Measurements from ENCODE around the gene PRKCA. TPM values are rescaled to one million over a fixed set of nuclear protein-coding genes. Genes with fewer than 3 reads are reported as not detected.

Gene PRKCA
- total RNA-seq, 1 donor from 2014 or later, result 132 TPM

GRCh38 chr17:66498580-66498979, 196.2 kb downstream of the PRKCA start:
- intact Hi-C loops (cut with micrococcal nuclease), result no loop called here

- intact Hi-C loops (cut with micrococcal nuclease), result loop anchor here (5.0 kb wide), 1 partner anchor 314 kb away; the partner anchor contains the start of gene CEP112
Measured at GRCh38 chr17:66506641-66507040, 204.2 kb downstream of the PRKCA start.

GRCh38 chr17:66507103-66507923, 204.9 kb downstream of the PRKCA start:
- intact Hi-C loops (cut with micrococcal nuclease), result loop anchor here (5.0 kb wide), 1 partner anchor 315 kb away; the partner anchor contains the start of gene CEP112

- intact Hi-C loops (cut with micrococcal nuclease), result loop anchor here (2.0 to 5.0 kb wide), 2 partner anchors 15 to 316 kb away; partner anchors contain the start of gene CEP112
Measured at GRCh38 chr17:66507982-66508760, 205.8 kb downstream of the PRKCA start.

GRCh38 chr17:66508896-66509844, 206.8 kb downstream of the PRKCA start:
- intact Hi-C loops (cut with micrococcal nuclease), result loop anchor here (1.0 to 5.0 kb wide), 3 partner anchors 14 to 317 kb away; partner anchors contain the start of gene CEP112

- intact Hi-C loops (cut with micrococcal nuclease), result loop anchor here (1.0 to 5.0 kb wide), 4 partner anchors 13 to 318 kb away; partner anchors contain the start of gene CEP112
Measured at GRCh38 chr17:66509926-66510325, 207.5 kb downstream of the PRKCA start.

GRCh38 chr17:66511135-66511534, 208.7 kb downstream of the PRKCA start:
- intact Hi-C loops (cut with micrococcal nuclease), result loop anchor here (2.0 kb wide), 1 partner anchor 38 kb away; no protein-coding TSS in a partner anchor

GRCh38 chr17:66514227-66514806, 211.9 kb downstream of the PRKCA start:
- intact Hi-C loops (cut with micrococcal nuclease), result no loop called here

- intact Hi-C loops (cut with micrococcal nuclease), result no loop called here
Measured at GRCh38 chr17:66515974-66516373, 213.6 kb downstream of the PRKCA start.

- intact Hi-C loops (cut with micrococcal nuclease), result loop anchor here (2.0 kb wide), 1 partner anchor 51 kb away; no protein-coding TSS in a partner anchor
Measured at GRCh38 chr17:66517336-66518009, 215.1 kb downstream of the PRKCA start.

GRCh38 chr17:66518108-66518507, 215.7 kb downstream of the PRKCA start:
- intact Hi-C loops (cut with micrococcal nuclease), result loop anchor here (2.0 kb wide), 1 partner anchor 51 kb away; no protein-coding TSS in a partner anchor

- intact Hi-C loops (cut with micrococcal nuclease), result loop anchor here (2.0 kb wide), 1 partner anchor 52 kb away; no protein-coding TSS in a partner anchor
Measured at GRCh38 chr17:66518677-66519076, 216.3 kb downstream of the PRKCA start.

GRCh38 chr17:66519154-66519553, 216.7 kb downstream of the PRKCA start:
- intact Hi-C loops (cut with micrococcal nuclease), result loop anchor here (2.0 kb wide), 1 partner anchor 52 kb away; no protein-coding TSS in a partner anchor

- intact Hi-C loops (cut with micrococcal nuclease), result no loop called here
Measured at GRCh38 chr17:66520999-66521398, 218.6 kb downstream of the PRKCA start.

- intact Hi-C loops (cut with micrococcal nuclease), result loop anchor here (2.0 kb wide), 1 partner anchor 14 kb away; no protein-coding TSS in a partner anchor
Measured at GRCh38 chr17:66522591-66523272, 220.3 kb downstream of the PRKCA start.

- intact Hi-C loops (cut with micrococcal nuclease), result loop anchor here (2.0 kb wide), 2 partner anchors 15 to 19 kb away; no protein-coding TSS in a partner anchor
Measured at GRCh38 chr17:66523378-66524200, 221.2 kb downstream of the PRKCA start.

- intact Hi-C loops (cut with micrococcal nuclease), result loop anchor here (2.0 kb wide), 1 partner anchor 18 kb away; no protein-coding TSS in a partner anchor
Measured at GRCh38 chr17:66524877-66525276, 222.5 kb downstream of the PRKCA start.

GRCh38 chr17:66525338-66525737, 222.9 kb downstream of the PRKCA start:
- intact Hi-C loops (cut with micrococcal nuclease), result loop anchor here (2.0 kb wide), 1 partner anchor 17 kb away; no protein-coding TSS in a partner anchor

Measured in T-helper 1 cell treated with Interleukin-12 subunit alpha and Interleukin-12 subunit beta and Interleukin-4 antibody, amounts not matched to agents 30 ng/mL and 1 ng/mL, for 36 hours (primary cell).